Measurements from ENCODE around the gene PLAGL1. TPM values are rescaled to one million over a fixed set of nuclear protein-coding genes. Genes with fewer than 3 reads are reported as not detected.

PLAGL1 gene
- total RNA-seq, 1 donor from 2014 or later = 20.3 TPM

DNA sequence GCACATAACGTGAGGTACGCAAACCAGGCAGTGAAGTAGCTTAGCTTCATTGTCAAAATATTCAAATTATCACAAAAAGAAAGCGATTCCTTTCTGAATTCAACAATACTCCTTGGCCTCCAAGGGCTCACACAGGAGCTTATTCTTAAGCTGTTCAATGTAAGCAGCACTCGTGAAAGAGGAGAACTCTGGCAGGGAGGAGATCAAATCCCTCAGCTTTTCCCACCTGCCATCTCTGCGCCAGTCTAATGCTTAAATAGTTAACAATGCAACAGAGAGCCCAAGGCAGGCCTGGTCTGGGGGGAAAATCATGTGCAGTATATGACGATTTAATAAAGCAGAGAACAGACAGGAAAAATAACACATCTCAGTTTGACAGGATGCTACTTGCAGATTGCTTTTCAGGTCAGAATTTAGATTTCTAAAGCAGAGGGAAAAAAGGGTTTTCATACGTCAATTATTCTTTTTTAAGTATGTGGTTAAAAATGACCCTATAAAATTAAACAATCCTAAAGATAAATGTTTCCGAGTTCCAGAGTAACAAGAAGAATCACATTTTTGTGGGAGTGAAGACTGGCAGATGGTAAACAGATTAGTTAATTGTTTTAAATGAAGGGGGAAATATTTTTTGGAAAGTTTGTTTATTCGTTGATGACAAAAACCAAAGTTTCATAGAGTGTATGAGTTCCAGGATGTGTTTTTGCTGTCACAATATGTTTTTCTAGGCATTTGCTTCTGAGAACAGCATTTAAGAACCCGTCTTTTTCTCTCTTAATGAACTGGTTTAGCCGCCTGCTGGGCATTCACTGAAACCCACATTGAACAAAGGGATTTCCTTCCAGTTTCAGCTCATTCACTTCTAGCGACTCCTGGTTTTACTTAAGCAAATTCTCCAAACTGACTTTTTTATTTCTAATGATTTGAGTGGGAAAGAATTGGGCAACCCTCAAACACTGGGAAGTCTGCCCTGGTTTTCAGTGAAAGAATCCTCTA lies 45.9 kb downstream of the PLAGL1 start:
- Mint-ChIP-seq H3K27me3 (ENCODE audit: low read depth, unreplicated experiment) (peaks cover 64% of the 10 kb centered on the region), H3K4me3 (ENCODE audit: unreplicated experiment) (no peak overlapping the region), H3K4me1 (ENCODE audit: low read depth, unreplicated experiment) (peaks cover 18% of the 10 kb centered on the region), H3K27ac (ENCODE audit: unreplicated experiment) (no peak overlapping the region), H3K9me3 (ENCODE audit: unreplicated experiment) (peaks cover 4% of the 10 kb centered on the region), H3K36me3 (ENCODE audit: low read depth, unreplicated experiment) (peaks cover 7% of the 10 kb centered on the region)
- Histone ChIP-seq H3K4me1 (ENCODE audit: insufficient read depth, low read length) (peaks cover 7% of the 10 kb centered on the region), H2AFZ (ENCODE audit: low read depth, low read length) (no peak overlapping the region), H3K4me2 (ENCODE audit: low read length) (no peak overlapping the region), H3K27me3 (ENCODE audit: insufficient read depth, low read length) (no peaks in the 10 kb centered on the region), H3K4me3 (ENCODE audit: insufficient read depth, low read depth, low read length) (no peak overlapping the region), H3K9me3 (ENCODE audit: insufficient read depth, low read depth, low read length) (no peaks in the 10 kb centered on the region), H3K79me2 (ENCODE audit: insufficient read depth, low read length) (no peaks in the 10 kb centered on the region), H4K20me1 (ENCODE audit: insufficient read depth, low read length) (no peaks in the 10 kb centered on the region), H3K27ac (ENCODE audit: low read depth, low read length) (no peak overlapping the region), H3K36me3 (ENCODE audit: insufficient read depth, low read length) (no peaks in the 10 kb centered on the region), H3K9ac (ENCODE audit: low read length) (no peak overlapping the region)
- DNase-seq (ENCODE audit: low read depth) = peak; percentile 41
- no peak for FAIRE-seq
- TF ChIP-seq, protein P1, sequence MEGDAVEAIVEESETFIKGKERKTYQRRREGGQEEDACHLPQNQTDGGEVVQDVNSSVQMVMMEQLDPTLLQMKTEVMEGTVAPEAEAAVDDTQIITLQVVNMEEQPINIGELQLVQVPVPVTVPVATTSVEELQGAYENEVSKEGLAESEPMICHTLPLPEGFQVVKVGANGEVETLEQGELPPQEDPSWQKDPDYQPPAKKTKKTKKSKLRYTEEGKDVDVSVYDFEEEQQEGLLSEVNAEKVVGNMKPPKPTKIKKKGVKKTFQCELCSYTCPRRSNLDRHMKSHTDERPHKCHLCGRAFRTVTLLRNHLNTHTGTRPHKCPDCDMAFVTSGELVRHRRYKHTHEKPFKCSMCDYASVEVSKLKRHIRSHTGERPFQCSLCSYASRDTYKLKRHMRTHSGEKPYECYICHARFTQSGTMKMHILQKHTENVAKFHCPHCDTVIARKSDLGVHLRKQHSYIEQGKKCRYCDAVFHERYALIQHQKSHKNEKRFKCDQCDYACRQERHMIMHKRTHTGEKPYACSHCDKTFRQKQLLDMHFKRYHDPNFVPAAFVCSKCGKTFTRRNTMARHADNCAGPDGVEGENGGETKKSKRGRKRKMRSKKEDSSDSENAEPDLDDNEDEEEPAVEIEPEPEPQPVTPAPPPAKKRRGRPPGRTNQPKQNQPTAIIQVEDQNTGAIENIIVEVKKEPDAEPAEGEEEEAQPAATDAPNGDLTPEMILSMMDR (IDR thresholded peaks at IDR 0.05; ENCODE audit: insufficient read depth, low read depth, low read length) = peak; percentile 48
- TF ChIP-seq EZH2 (IDR thresholded peaks at IDR 0.05; ENCODE audit: insufficient read depth, low read length) = no peak

DNA sequence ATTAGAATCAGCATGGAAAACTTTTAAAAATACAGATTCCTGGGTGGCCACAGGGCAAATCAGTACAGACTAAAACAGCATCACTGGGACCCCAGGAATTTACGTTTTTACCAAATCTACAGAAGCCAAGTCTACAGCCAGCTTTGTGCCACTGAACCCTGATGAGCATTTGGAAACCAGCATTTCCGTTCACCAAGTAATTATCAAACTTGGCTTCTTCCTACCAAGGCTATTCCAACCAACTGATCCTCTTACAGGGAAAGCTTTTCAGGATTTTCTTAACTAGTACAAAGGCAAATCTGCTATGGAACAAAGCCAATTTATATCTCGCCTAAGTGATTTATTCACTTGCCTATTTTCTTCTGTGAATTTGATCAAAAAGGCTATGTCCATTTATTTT lies 47.0 kb downstream of the PLAGL1 start:
- Mint-ChIP-seq H3K9me3 (ENCODE audit: unreplicated experiment) (peaks cover 4% of the 10 kb centered on the region), H3K4me3 (ENCODE audit: unreplicated experiment) (no peak overlapping the region), H3K36me3 (ENCODE audit: low read depth, unreplicated experiment) (peaks cover 7% of the 10 kb centered on the region), H3K4me1 (ENCODE audit: low read depth, unreplicated experiment) (peaks cover 15% of the 10 kb centered on the region), H3K27ac (ENCODE audit: unreplicated experiment) (no peak overlapping the region), H3K27me3 (ENCODE audit: low read depth, unreplicated experiment) (peaks cover 62% of the 10 kb centered on the region)
- no peak overlapping the region for H3K4me3 ChIP-seq (ENCODE audit: insufficient read depth, low read depth, low read length)
- no peaks in the 10 kb centered on the region for H4K20me1 ChIP-seq (ENCODE audit: insufficient read depth, low read length)
- no peak overlapping the region for H2AFZ ChIP-seq (ENCODE audit: low read depth, low read length)
- FAIRE-seq (no peak), DNase-seq (ENCODE audit: low read depth) (no peak)
- H3K27me3 ChIP-seq (ENCODE audit: insufficient read depth, low read length) = no peaks in the 10 kb centered on the region
- H3K79me2 ChIP-seq (ENCODE audit: insufficient read depth, low read length) = no peaks in the 10 kb centered on the region
- TF ChIP-seq EZH2 (IDR thresholded peaks at IDR 0.05; ENCODE audit: insufficient read depth, low read length) = no peak
- TF ChIP-seq, protein P1 (IDR thresholded peaks at IDR 0.05; ENCODE audit: insufficient read depth, low read depth, low read length) = no peak
- H3K4me1 ChIP-seq (ENCODE audit: insufficient read depth, low read length) = peaks cover 8% of the 10 kb centered on the region
- no peak overlapping the region for H3K9ac ChIP-seq (ENCODE audit: low read length)
- H3K36me3 ChIP-seq (ENCODE audit: insufficient read depth, low read length) = no peaks in the 10 kb centered on the region
- H3K4me2 ChIP-seq (ENCODE audit: low read length) = no peak overlapping the region
- H3K27ac ChIP-seq (ENCODE audit: low read depth, low read length) = no peak overlapping the region
- H3K9me3 ChIP-seq (ENCODE audit: insufficient read depth, low read depth, low read length) = no peaks in the 10 kb centered on the region

DNA sequence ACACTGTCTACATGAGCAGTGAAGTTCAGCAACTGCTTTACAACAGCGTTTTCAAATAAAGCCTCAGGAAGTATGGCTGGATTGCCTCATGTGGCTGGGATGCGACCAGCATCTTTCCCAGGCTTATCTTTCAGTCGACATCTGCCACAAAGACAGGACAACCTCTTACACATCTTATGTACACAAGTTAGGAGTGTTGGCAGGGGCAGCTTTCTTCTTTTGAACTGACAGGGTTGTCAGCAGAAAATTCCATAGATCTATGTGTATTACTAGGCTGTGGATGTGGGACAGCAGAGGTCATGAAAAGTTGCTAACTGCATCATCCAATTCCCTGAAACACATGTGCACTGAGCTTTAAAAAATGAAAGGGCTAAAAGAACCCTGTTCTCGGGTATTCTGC lies 48.1 kb downstream of the PLAGL1 start:
- no peak for FAIRE-seq
- peaks cover 51% of the 10 kb centered on the region for H3K27me3 Mint-ChIP-seq (ENCODE audit: low read depth, unreplicated experiment)
- Histone ChIP-seq H3K9ac (ENCODE audit: low read length) (no peak overlapping the region), H3K79me2 (ENCODE audit: insufficient read depth, low read length) (no peaks in the 10 kb centered on the region), H4K20me1 (ENCODE audit: insufficient read depth, low read length) (no peaks in the 10 kb centered on the region), H3K27me3 (ENCODE audit: insufficient read depth, low read length) (no peaks in the 10 kb centered on the region), H3K4me2 (ENCODE audit: low read length) (no peak overlapping the region), H3K27ac (ENCODE audit: low read depth, low read length) (no peak overlapping the region), H3K4me1 (ENCODE audit: insufficient read depth, low read length) (peaks cover 5% of the 10 kb centered on the region), H2AFZ (ENCODE audit: low read depth, low read length) (no peak overlapping the region), H3K36me3 (ENCODE audit: insufficient read depth, low read length) (no peaks in the 10 kb centered on the region), H3K4me3 (ENCODE audit: insufficient read depth, low read depth, low read length) (no peak overlapping the region), H3K9me3 (ENCODE audit: insufficient read depth, low read depth, low read length) (no peaks in the 10 kb centered on the region)
- peaks cover 11% of the 10 kb centered on the region for H3K4me1 Mint-ChIP-seq (ENCODE audit: low read depth, unreplicated experiment)
- no peak for DNase-seq (ENCODE audit: low read depth)
- H3K36me3 Mint-ChIP-seq (ENCODE audit: low read depth, unreplicated experiment) = peaks cover 3% of the 10 kb centered on the region
- no peak overlapping the region for H3K4me3 Mint-ChIP-seq (ENCODE audit: unreplicated experiment)
- no peak for TF ChIP-seq EZH2 (IDR thresholded peaks at IDR 0.05; ENCODE audit: insufficient read depth, low read length)
- TF ChIP-seq, protein P1 (IDR thresholded peaks at IDR 0.05; ENCODE audit: insufficient read depth, low read depth, low read length) = no peak
- H3K9me3 Mint-ChIP-seq (ENCODE audit: unreplicated experiment) = peaks cover 2% of the 10 kb centered on the region
- no peak overlapping the region for H3K27ac Mint-ChIP-seq (ENCODE audit: unreplicated experiment)

Data from astrocyte (in vitro differentiated cells and primary cell).